IMR-90 (cell line): ENCODE measurements around the gene RFPL3. TPM values are rescaled to one million over a fixed set of nuclear protein-coding genes. Genes with fewer than 3 reads are reported as not detected.

Source experiments
- ATAC-seq: fragments of 200-7000 bp; cut with Tn5 transposase; 2 replicates; pipeline ENCODE4 v1.9.1; 2020; ENCODE audit warnings: low read depth, mild to moderate bottlenecking, moderate library complexity
- BruUV-seq: library from RNA; stranded (reverse); fragments of 400-500 nt; replicated peaks from 2 replicates; lab custom pipeline; 2021; lab: Mats Ljungman, UMichigan
- CTCF ChIA-PET: fragments of 300-600 bp; formaldehyde crosslinking; extraction: SDS; loops from one replicate; lab custom pipeline; 2021; ENCODE audit warnings: antibody characterized with exemption; lab: Yijun Ruan, JAX
- POLR2A ChIA-PET: fragments of 300-600 bp; sonication (Branson Sonifier 250); formaldehyde crosslinking; loops from one replicate; lab custom pipeline; 2022; ENCODE audit warnings: antibody characterized with exemption; ENCODE audit not compliant: unreplicated experiment; lab: Charles Lee
- DNase-seq: peaks from one replicate; pipeline ENCODE4 v3.0.0; 2013
- H2AFZ ChIP-seq: replicated peaks from 2 replicates; pipeline ENCODE3; 2013; ENCODE audit warnings: low read length, mild to moderate bottlenecking; ENCODE audit not compliant: poor library complexity
- H2AK5ac ChIP-seq: 2 replicates; pipeline ENCODE4 v1.6.1; 2013; ENCODE audit warnings: low read depth, low read length, inconsistent platforms
- H2AK9ac ChIP-seq: replicated peaks from 2 replicates; pipeline ENCODE3; 2013; ENCODE audit warnings: mild to moderate bottlenecking, low read depth, low read length, moderate library complexity; ENCODE audit not compliant: poor library complexity
- H2BK120ac ChIP-seq: 2 replicates; pipeline ENCODE4 v1.6.1; 2013; ENCODE audit warnings: low read depth, low read length, inconsistent platforms
- H2BK15ac ChIP-seq: 3 replicates; pipeline ENCODE4 v1.6.1; 2013; ENCODE audit warnings: low read depth, low read length, inconsistent platforms
- H2BK20ac ChIP-seq: 2 replicates; pipeline ENCODE4 v1.6.1; 2013; ENCODE audit warnings: low read depth, mild to moderate bottlenecking, inconsistent platforms, low read length, moderate library complexity
- H2BK5ac ChIP-seq: 2 replicates; pipeline ENCODE4 v1.6.1; 2013; ENCODE audit warnings: mild to moderate bottlenecking, low read depth, low read length, inconsistent platforms; ENCODE audit not compliant: poor library complexity, severe bottlenecking
- H3K14ac ChIP-seq: replicated peaks from 2 replicates; pipeline ENCODE4 v1.6.1; 2013; ENCODE audit warnings: low read depth, low read length, inconsistent platforms
- H3K18ac ChIP-seq: 2 replicates; pipeline ENCODE4 v1.6.1; 2013; ENCODE audit warnings: low read depth, low read length, control low read depth
- H3K23ac ChIP-seq: 2 replicates; pipeline ENCODE4 v1.6.1; 2013; ENCODE audit warnings: low read depth, low read length, inconsistent platforms
- H3K27ac ChIP-seq: 2 replicates; pipeline ENCODE4 v1.5.1; 2013; ENCODE audit warnings: mild to moderate bottlenecking, control low read depth, low read length; ENCODE audit not compliant: insufficient read depth
- H3K27me3 ChIP-seq: 2 replicates; pipeline ENCODE4 v1.6.1; 2013; ENCODE audit warnings: low read length; ENCODE audit not compliant: control insufficient read depth, insufficient read depth
- H3K36me3 ChIP-seq: 2 replicates; pipeline ENCODE4 v1.6.1; 2013; ENCODE audit warnings: low read length, mixed read lengths; ENCODE audit not compliant: control insufficient read depth, insufficient read depth
- H3K4ac ChIP-seq: 2 replicates; pipeline ENCODE4 v1.6.1; 2013; ENCODE audit warnings: low read depth, low read length, inconsistent platforms
- H3K4me1 ChIP-seq: 2 replicates; pipeline ENCODE4 v1.6.1; 2013; ENCODE audit warnings: low read length, mixed read lengths; ENCODE audit not compliant: control insufficient read depth, insufficient read depth
- H3K4me2 ChIP-seq: 2 replicates; pipeline ENCODE4 v1.6.1; 2013; ENCODE audit warnings: low read depth, mild to moderate bottlenecking, control low read depth, low read length, moderate library complexity
- H3K4me3 ChIP-seq: 2 replicates; pipeline ENCODE4 v1.5.1; 2013; ENCODE audit warnings: low read depth, mild to moderate bottlenecking, control low read depth, low read length, moderate library complexity; ENCODE audit not compliant: insufficient read depth
- H3K56ac ChIP-seq: 2 replicates; pipeline ENCODE4 v1.6.1; 2013; ENCODE audit warnings: low read length, inconsistent platforms; ENCODE audit not compliant: insufficient read depth; ENCODE audit errors: extremely low read depth
- H3K79me1 ChIP-seq, 2 experiments: 2 replicates each; pipeline ENCODE4 v1.6.1; 2013; ENCODE audit warnings: low read length in 2 of 2, inconsistent platforms in 1 of 2, low read depth in 1 of 2
- H3K9ac ChIP-seq: 2 replicates; pipeline ENCODE4 v1.6.1; 2013; ENCODE audit warnings: low read depth, low read length, control low read depth
- H3K9me1 ChIP-seq: 2 replicates; pipeline ENCODE4 v1.6.1; 2013; ENCODE audit warnings: low read length, inconsistent platforms; ENCODE audit not compliant: insufficient read depth
- H3K9me3 ChIP-seq: 2 replicates; pipeline ENCODE4 v1.6.1; 2013; ENCODE audit warnings: low read length; ENCODE audit not compliant: control insufficient read depth, insufficient read depth
- H4K20me1 ChIP-seq: 2 replicates; pipeline ENCODE4 v1.6.1; 2013; ENCODE audit warnings: low read length, inconsistent platforms; ENCODE audit not compliant: insufficient read depth
- H4K5ac ChIP-seq: 2 replicates; pipeline ENCODE4 v1.6.1; 2013; ENCODE audit warnings: mild to moderate bottlenecking, low read depth, low read length, control low read depth
- H4K8ac ChIP-seq, 2 experiments: 2 replicates each; pipeline ENCODE4 v1.6.1; 2013; ENCODE audit warnings: low read depth in 2 of 2, low read length in 2 of 2, control low read depth in 1 of 2, inconsistent platforms in 1 of 2
- H4K91ac ChIP-seq: 2 replicates; pipeline ENCODE4 v1.6.1; 2013; ENCODE audit warnings: low read depth, low read length, inconsistent platforms; ENCODE audit not compliant: insufficient read depth
- BHLHE40 ChIP-seq: fragments of 150-350 bp; IDR thresholded peaks from 2 replicates; pipeline ENCODE4 v1.6.1; 2016; ENCODE audit warnings: mild to moderate bottlenecking, low read depth, low read length
- CEBPB ChIP-seq: IDR thresholded peaks from 2 replicates; pipeline ENCODE4 v1.6.1; 2012; ENCODE audit warnings: low read depth, low read length, improper control_type of control experiment
- CHD1 ChIP-seq: IDR thresholded peaks from 2 replicates; pipeline ENCODE4 v1.6.1; 2012; ENCODE audit warnings: low read depth, low read length, improper control_type of control experiment
- MAFK ChIP-seq: IDR thresholded peaks from 2 replicates; pipeline ENCODE4 v1.6.1; 2012; ENCODE audit warnings: low read depth, low read length, improper control_type of control experiment
- MAZ ChIP-seq: IDR thresholded peaks from 2 replicates; pipeline ENCODE4 v1.6.1; 2012; ENCODE audit warnings: low read depth, mild to moderate bottlenecking, low read length, improper control_type of control experiment, moderate library complexity, borderline replicate concordance
- MXI1 ChIP-seq: IDR thresholded peaks from 2 replicates; pipeline ENCODE4 v1.6.1; 2012; ENCODE audit warnings: low read depth, mild to moderate bottlenecking, low read length, moderate library complexity, borderline replicate concordance
- NFE2L2 ChIP-seq: fragments of 150-350 bp; IDR thresholded peaks from 2 replicates; pipeline ENCODE4 v1.6.1; 2016; ENCODE audit warnings: low read depth, mild to moderate bottlenecking, low read length
- POLR2A ChIP-seq: IDR thresholded peaks from 2 replicates; pipeline ENCODE4 v1.6.1; 2012; ENCODE audit warnings: mild to moderate bottlenecking, low read depth, low read length
- RAD21 ChIP-seq: IDR thresholded peaks from 2 replicates; pipeline ENCODE4 v1.6.1; 2012; ENCODE audit warnings: low read length, improper control_type of control experiment
- RCOR1 ChIP-seq: IDR thresholded peaks from 2 replicates; pipeline ENCODE4 v1.6.1; 2012; ENCODE audit warnings: mild to moderate bottlenecking, low read length, improper control_type of control experiment; ENCODE audit not compliant: insufficient replicate concordance
- RFX5 ChIP-seq: IDR thresholded peaks from 2 replicates; pipeline ENCODE4 v1.8.0; 2012; ENCODE audit warnings: low read depth, mild to moderate bottlenecking, low read length, moderate library complexity
- SMC3 ChIP-seq: fragments of 150-350 bp; IDR thresholded peaks from 2 replicates; pipeline ENCODE4 v1.6.1; 2016; ENCODE audit warnings: low read depth, mild to moderate bottlenecking, antibody characterized with exemption, low read length, moderate library complexity
- WGBS, 2 experiments: methylation state at CpG; one replicate each; pipeline versions ENCODE4 v1.1.5 to v1.1.7; 2013; ENCODE audit warnings: missing lambda C conversion rate in 2 of 2; ENCODE audit not compliant: insufficient read length in 1 of 2; ENCODE audit errors: extremely low coverage in 2 of 2; 5-methylcytosine and 5-hydroxymethylcytosine counted together
- dilution Hi-C: fragments of 300-500 bp; cut with HindIII; formaldehyde crosslinking; loops from one replicate; pipeline ENCODE4 v1.14.3; 2018; ENCODE audit warnings: low sequenced_read_pairs; ENCODE audit not compliant: unreplicated experiment
- in situ Hi-C: fragments of 300-500 bp; cut with MboI; formaldehyde crosslinking; loops from 3 replicates; pipeline ENCODE4 v1.14.3; 2019; ENCODE audit warnings: low sequenced_read_pairs, inconsistent platforms, mixed read lengths
- intact Hi-C: fragments of 100-400 bp; cut with micrococcal nuclease; formaldehyde crosslinking; loops from 2 replicates; pipeline ENCODE4 v1.10.0; 2022
- polyA plus RNA-seq, 3 experiments: library from polyadenylated mRNA; depleted of rRNA; stranded (reverse); fragments of >200 nt; gene quantifications; 2 replicates each; pipeline ENCODE4 v1.2.3, GENCODE V29; 2012; ENCODE audit warnings: low replicate concordance in 1 of 3
- total RNA-seq: library from RNA; depleted of rRNA; stranded (reverse); fragments of >200 nt; gene quantifications from 2 replicates; pipeline ENCODE4 v1.2.3, GENCODE V29; 2012
- TF ChIP-seq, protein P1 (sequence below): fragments of 150-350 bp; IDR thresholded peaks from 2 replicates; pipeline ENCODE4 v1.6.1; 2016; ENCODE audit warnings: low read depth, mild to moderate bottlenecking, low read length, moderate library complexity, borderline replicate concordance
- TF ChIP-seq, protein P2 (sequence below): conservative IDR thresholded peaks from 2 replicates; pipeline ENCODE4 v1.5.1; 2012; ENCODE audit warnings: mild to moderate bottlenecking, low read depth, low read length, improper control_type of control experiment

Gene RFPL3
- total and polyA plus RNA-seq, 2 of the 4 experiments (the other 2 are of a cell fraction), result not detected

DNA sequence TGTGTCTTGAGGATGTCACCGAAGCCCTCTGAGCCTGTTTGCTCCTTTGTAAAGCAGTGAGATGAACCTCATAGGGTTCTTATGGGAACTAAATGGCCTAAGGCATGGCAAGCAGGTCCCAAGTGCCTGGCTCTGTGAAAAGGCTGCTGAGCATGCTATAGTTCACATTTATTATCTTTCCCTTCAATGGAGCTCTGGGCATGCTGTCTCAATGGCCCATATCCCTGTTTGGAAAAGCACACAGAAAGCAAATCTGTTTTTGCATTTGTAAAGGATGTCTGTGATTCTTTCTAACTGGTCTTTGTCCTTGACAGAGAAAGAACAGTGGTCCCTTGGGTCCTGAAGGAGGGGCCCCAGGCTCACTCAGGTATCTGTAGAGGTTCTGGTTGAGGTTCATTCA, 28.0 kb downstream of the RFPL3 start:
- Histone ChIP-seq H2BK5ac (no peak overlapping the region), H3K4ac (no peak overlapping the region), H2BK15ac (no peak overlapping the region), H3K23ac (no peak overlapping the region), H4K8ac (no peak overlapping the region), H3K9ac (no peak overlapping the region), H4K91ac (no peak overlapping the region), H3K4me2 (no peak overlapping the region), H3K9me3 (no peaks in the 10 kb centered on the region), H3K9me1 (no peaks in the 10 kb centered on the region), H4K20me1 (no peaks in the 10 kb centered on the region), H4K5ac (no peak overlapping the region), H3K14ac (no peak overlapping the region), H3K4me3 (no peak overlapping the region), H3K56ac (no peak overlapping the region), H2AK9ac (no peak overlapping the region), H2AFZ (no peak overlapping the region), H2BK20ac (no peak overlapping the region), H3K36me3 (peaks cover 22% of the 10 kb centered on the region), H2BK120ac (no peak overlapping the region), H3K27ac (no peak overlapping the region), H2AK5ac (no peak overlapping the region), H3K27me3 (no peaks in the 10 kb centered on the region), H3K79me1 (peaks cover 0 to 5% of the 10 kb centered on the region in 2 experiments; a peak in 1 of 4 replicates), H3K4me1 (no peaks in the 10 kb centered on the region), H3K18ac (no peak overlapping the region)
- no peak for DNase-seq
- in situ Hi-C loops (no loop called here), intact Hi-C loops (loop anchor here (5.0 kb wide), 1 partner anchor 408 kb away; no protein-coding TSS in a partner anchor), dilution Hi-C loops (no loop called here)
- TF ChIP-seq, protein P1, sequence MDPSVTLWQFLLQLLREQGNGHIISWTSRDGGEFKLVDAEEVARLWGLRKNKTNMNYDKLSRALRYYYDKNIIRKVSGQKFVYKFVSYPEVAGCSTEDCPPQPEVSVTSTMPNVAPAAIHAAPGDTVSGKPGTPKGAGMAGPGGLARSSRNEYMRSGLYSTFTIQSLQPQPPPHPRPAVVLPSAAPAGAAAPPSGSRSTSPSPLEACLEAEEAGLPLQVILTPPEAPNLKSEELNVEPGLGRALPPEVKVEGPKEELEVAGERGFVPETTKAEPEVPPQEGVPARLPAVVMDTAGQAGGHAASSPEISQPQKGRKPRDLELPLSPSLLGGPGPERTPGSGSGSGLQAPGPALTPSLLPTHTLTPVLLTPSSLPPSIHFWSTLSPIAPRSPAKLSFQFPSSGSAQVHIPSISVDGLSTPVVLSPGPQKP, result no peak
- TF ChIP-seq NFE2L2 (no peak), RAD21 (no peak), CEBPB (no peak), RFX5 (no peak), BHLHE40 (no peak), MAFK (no peak), SMC3 (no peak), MAZ (no peak), POLR2A (no peak), CHD1 (no peak), RCOR1 (no peak), MXI1 (no peak)
- TF ChIP-seq, protein P2, sequence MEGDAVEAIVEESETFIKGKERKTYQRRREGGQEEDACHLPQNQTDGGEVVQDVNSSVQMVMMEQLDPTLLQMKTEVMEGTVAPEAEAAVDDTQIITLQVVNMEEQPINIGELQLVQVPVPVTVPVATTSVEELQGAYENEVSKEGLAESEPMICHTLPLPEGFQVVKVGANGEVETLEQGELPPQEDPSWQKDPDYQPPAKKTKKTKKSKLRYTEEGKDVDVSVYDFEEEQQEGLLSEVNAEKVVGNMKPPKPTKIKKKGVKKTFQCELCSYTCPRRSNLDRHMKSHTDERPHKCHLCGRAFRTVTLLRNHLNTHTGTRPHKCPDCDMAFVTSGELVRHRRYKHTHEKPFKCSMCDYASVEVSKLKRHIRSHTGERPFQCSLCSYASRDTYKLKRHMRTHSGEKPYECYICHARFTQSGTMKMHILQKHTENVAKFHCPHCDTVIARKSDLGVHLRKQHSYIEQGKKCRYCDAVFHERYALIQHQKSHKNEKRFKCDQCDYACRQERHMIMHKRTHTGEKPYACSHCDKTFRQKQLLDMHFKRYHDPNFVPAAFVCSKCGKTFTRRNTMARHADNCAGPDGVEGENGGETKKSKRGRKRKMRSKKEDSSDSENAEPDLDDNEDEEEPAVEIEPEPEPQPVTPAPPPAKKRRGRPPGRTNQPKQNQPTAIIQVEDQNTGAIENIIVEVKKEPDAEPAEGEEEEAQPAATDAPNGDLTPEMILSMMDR, result no peak
- no TSS peak for BruUV-seq
- no peak for ATAC-seq
- ChIA-PET POLR2A (no interaction called here), CTCF (no interaction called here)
- WGBS, 2 experiments, result no CpG with 5 or more reads among the region's 1 CpG
